Measurements from ENCODE around the gene ZNF48. TPM values are rescaled to one million over a fixed set of nuclear protein-coding genes. Genes with fewer than 3 reads are reported as not detected.

Gene ZNF48
- total RNA-seq, 1 donor from 2014 or later, result 11.8 TPM

DNA sequence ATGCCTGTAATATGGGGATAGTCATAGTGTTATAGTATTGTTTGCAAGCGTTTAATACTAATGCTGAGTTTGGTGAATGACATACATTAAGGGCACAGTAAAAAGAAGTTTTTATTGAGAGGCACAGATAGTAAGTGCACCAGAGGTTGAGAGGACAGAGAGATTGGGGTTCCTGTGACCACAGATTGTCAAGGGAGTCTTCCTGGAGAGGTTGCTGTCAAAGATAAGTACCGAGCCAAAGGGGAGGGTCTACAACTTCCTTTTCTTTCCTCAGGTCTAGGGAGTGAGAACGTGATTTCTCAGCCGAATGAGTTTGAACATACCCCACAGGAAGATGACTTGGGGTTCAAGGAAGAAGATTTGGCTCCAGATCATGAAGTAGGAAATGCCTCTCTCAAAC lies 1.8 kb downstream of the ZNF48 start:
- H3K4me3 Mint-ChIP-seq (ENCODE audit: unreplicated experiment), result no peak overlapping the region

DNA sequence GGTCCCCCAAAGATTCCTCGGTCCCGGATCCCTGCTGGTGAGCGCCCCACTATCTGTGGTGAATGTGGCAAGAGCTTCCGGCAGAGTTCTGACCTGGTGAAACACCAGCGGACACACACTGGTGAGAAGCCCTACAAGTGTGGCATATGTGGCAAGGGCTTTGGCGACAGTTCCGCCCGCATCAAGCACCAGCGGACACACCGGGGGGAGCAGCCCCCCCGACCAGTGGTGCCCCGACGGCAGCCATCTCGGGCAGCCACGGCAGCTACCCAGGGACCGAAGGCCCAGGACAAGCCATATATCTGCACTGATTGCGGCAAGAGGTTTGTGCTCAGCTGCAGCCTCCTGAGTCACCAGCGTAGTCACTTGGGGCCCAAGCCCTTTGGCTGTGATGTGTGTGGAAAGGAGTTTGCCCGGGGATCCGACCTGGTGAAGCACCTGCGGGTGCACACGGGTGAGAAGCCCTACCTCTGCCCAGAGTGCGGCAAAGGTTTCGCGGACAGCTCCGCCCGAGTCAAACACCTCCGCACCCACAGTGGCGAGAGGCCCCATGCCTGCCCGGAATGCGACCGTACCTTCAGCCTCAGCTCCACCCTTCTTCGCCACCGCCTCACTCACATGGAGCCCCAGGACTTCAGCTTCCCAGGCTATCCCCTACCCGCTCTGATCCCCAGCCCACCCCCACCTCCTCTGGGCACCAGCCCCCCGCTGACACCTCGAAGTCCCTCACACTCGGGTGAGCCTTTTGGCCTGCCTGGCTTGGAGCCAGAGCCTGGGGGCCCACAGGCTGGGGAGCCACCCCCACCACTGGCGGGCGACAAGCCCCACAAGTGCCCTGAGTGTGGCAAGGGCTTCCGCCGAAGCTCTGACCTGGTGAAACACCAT lies 2.8 kb downstream of the ZNF48 start:
- Mint-ChIP-seq H3K36me3 (ENCODE audit: low read depth) (peaks cover 2% of the 10 kb centered on the region), H3K9me3 (ENCODE audit: low read depth) (no peaks in the 10 kb centered on the region), H3K27me3 (ENCODE audit: low read depth) (no peaks in the 10 kb centered on the region), H3K4me3 (ENCODE audit: unreplicated experiment) (no peak overlapping the region), H3K4me1 (ENCODE audit: low read depth) (peaks cover 44% of the 10 kb centered on the region), H3K27ac (ENCODE audit: unreplicated experiment) (no peak overlapping the region)
- no peak for DNase-seq (ENCODE audit: low spot score)
- TF ChIP-seq, protein P1, sequence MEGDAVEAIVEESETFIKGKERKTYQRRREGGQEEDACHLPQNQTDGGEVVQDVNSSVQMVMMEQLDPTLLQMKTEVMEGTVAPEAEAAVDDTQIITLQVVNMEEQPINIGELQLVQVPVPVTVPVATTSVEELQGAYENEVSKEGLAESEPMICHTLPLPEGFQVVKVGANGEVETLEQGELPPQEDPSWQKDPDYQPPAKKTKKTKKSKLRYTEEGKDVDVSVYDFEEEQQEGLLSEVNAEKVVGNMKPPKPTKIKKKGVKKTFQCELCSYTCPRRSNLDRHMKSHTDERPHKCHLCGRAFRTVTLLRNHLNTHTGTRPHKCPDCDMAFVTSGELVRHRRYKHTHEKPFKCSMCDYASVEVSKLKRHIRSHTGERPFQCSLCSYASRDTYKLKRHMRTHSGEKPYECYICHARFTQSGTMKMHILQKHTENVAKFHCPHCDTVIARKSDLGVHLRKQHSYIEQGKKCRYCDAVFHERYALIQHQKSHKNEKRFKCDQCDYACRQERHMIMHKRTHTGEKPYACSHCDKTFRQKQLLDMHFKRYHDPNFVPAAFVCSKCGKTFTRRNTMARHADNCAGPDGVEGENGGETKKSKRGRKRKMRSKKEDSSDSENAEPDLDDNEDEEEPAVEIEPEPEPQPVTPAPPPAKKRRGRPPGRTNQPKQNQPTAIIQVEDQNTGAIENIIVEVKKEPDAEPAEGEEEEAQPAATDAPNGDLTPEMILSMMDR (IDR thresholded peaks at IDR 0.05), result no peak

More for the DNA sequence above, 1.8 kb downstream of the ZNF48 start:
- H3K36me3 Mint-ChIP-seq (ENCODE audit: low read depth), result peaks cover 2% of the 10 kb centered on the region
- no peaks in the 10 kb centered on the region for H3K27me3 Mint-ChIP-seq (ENCODE audit: low read depth)
- H3K4me1 Mint-ChIP-seq (ENCODE audit: low read depth), result peaks cover 44% of the 10 kb centered on the region
- no peak for DNase-seq (ENCODE audit: low spot score)
- TF ChIP-seq, protein P1 (IDR thresholded peaks at IDR 0.05), result no peak
- no peaks in the 10 kb centered on the region for H3K9me3 Mint-ChIP-seq (ENCODE audit: low read depth)
- H3K27ac Mint-ChIP-seq (ENCODE audit: unreplicated experiment), result no peak overlapping the region

DNA sequence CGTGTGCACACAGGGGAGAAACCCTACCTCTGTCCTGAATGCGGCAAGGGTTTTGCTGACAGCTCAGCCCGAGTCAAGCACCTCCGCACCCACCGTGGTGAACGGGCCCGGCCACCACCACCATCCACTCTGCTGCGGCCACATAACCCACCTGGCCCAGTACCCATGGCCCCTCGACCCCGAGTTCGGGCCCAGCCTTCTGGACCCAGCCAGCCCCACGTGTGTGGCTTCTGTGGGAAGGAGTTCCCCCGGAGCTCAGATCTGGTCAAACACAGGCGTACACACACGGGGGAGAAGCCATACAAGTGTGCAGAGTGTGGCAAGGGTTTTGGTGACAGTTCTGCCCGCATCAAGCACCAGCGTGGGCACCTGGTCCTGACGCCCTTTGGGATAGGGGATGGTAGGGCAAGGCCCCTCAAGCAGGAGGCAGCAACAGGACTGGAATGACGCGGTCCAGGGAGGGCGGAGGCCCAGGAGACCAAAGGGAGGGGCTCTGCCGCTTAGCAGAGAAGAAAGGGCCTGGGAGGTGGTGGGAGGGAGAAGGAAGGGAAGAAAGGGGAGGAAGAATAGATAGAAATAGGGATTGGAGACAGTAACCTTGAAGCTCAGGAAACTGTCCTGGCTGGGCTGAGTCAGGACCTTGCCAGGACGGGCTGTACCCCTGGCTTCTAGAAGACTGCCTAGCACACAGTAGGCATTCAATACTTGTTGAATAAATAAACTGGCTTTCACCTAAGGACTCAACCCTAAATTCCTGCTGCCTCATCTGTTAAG lies 3.6 kb downstream of the ZNF48 start:
- Mint-ChIP-seq H3K36me3 (ENCODE audit: low read depth) (peaks cover 2% of the 10 kb centered on the region), H3K27ac (ENCODE audit: unreplicated experiment) (peak overlapping the region; percentile 63), H3K4me3 (ENCODE audit: unreplicated experiment) (no peak overlapping the region), H3K4me1 (ENCODE audit: low read depth) (peaks cover 41% of the 10 kb centered on the region), H3K9me3 (ENCODE audit: low read depth) (no peaks in the 10 kb centered on the region), H3K27me3 (ENCODE audit: low read depth) (no peaks in the 10 kb centered on the region)
- DNase-seq (ENCODE audit: low spot score), result no peak
- TF ChIP-seq, protein P1 (IDR thresholded peaks at IDR 0.05), result no peak

DNA sequence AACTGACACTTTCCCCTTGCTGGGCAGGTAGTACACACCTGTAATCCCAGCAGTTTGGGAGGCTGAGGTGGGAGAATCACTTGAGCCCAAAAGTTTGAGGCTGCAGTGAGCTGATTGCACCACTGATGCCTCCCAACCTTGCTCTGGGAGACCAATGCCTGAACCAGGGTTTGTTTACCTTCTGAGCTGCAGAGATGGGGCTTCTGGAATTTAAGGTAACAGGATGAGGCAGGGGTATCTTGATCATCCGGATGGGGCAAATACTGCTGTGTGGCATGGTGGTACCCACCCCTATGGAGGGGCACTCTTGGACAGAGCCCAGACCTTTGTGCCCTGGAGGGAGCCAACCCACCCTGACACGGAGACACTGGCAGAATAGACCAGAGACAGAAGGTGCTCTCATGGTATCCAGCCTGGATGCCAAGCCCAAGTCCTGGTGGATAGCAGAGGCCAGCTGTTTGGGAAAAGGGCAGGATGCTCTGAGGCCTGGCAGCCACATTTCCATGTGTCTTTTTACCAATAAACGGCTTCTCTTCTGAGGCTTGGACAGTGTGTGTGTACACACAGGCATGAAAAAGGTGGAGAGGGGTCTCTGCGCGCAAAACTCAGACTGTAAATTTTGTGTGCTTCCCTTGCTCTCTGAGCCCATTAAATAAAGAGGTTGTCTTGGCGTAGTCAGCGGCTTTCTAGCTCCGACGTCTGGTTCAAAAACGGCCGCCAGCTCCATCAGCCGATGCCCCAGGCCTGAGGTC lies 4.4 kb downstream of the ZNF48 start:
- H3K36me3 Mint-ChIP-seq (ENCODE audit: low read depth), result peaks cover 2% of the 10 kb centered on the region
- peak overlapping the region; percentile 87 for H3K4me3 Mint-ChIP-seq (ENCODE audit: unreplicated experiment)
- H3K27ac Mint-ChIP-seq (ENCODE audit: unreplicated experiment), result peak overlapping the region; percentile 96
- peaks cover 34% of the 10 kb centered on the region for H3K4me1 Mint-ChIP-seq (ENCODE audit: low read depth)
- TF ChIP-seq, protein P1 (IDR thresholded peaks at IDR 0.05), result peak; percentile 16
- no peak for DNase-seq (ENCODE audit: low spot score)
- no peaks in the 10 kb centered on the region for H3K9me3 Mint-ChIP-seq (ENCODE audit: low read depth)
- H3K27me3 Mint-ChIP-seq (ENCODE audit: low read depth), result no peaks in the 10 kb centered on the region

Measured in chondrocyte (in vitro differentiated cells).